K562 (cell line): ENCODE results near the gene MATN1. TPM values are rescaled to one million over a fixed set of nuclear protein-coding genes. Genes with fewer than 3 reads are reported as not detected.

Experiments used
- CREB1 ChIP-seq, 2 experiments: sonication (generic) in 1 of 2; formaldehyde crosslinking in 1 of 2; IDR thresholded peaks; 2 replicates each; pipeline versions ENCODE4 v1.6.1 to v1.8.0; 2012 to 2022; ENCODE audit warnings: inconsistent platforms in 1 of 2, mild to moderate bottlenecking in 1 of 2, missing genetic modification reagents in 1 of 2, moderate library complexity in 1 of 2
- CREM ChIP-seq: IDR thresholded peaks from 2 replicates; pipeline ENCODE4 v1.6.1; 2014; ENCODE audit warnings: antibody characterized with exemption, low read depth
- LEF1 ChIP-seq: fragments of 450-650 bp; IDR thresholded peaks from 2 replicates; pipeline ENCODE4 v1.6.1; 2016; ENCODE audit warnings: mild to moderate bottlenecking
- MEIS2 ChIP-seq: fragments of 450-650 bp; IDR thresholded peaks from 2 replicates; pipeline ENCODE4 v1.6.1; 2014; ENCODE audit warnings: mild to moderate bottlenecking; ENCODE audit not compliant: partially characterized antibody
- MTA2 ChIP-seq: fragments of 450-650 bp; IDR thresholded peaks from 2 replicates; pipeline ENCODE4 v1.6.1; 2016; ENCODE audit warnings: low read depth
- RB1 ChIP-seq: fragments of 450-650 bp; IDR thresholded peaks from 2 replicates; pipeline ENCODE4 v1.6.1; 2017; ENCODE audit warnings: low read depth, mild to moderate bottlenecking
- SRF ChIP-seq, 2 experiments: fragments of 250-450, 450-650 bp in 1 of 2; sonication (Bioruptor Pico) in 1 of 2; sonication (generic) in 1 of 2; formaldehyde crosslinking; IDR thresholded peaks; 2 replicates each; pipeline versions ENCODE4 v1.5.0 to v1.5.1; 2020 to 2022; ENCODE audit warnings: mild to moderate bottlenecking in 1 of 2, missing genetic modification reagents in 1 of 2
- TBP ChIP-seq: optimal IDR thresholded peaks from 2 replicates; pipeline ENCODE3; 2011; ENCODE audit warnings: low read depth, low read length, improper control_type of control experiment
- TGIF2 ChIP-seq: sonication (generic); formaldehyde crosslinking; IDR thresholded peaks from 2 replicates; pipeline ENCODE4 v1.8.1; 2022; ENCODE audit warnings: mild to moderate bottlenecking, missing genetic modification reagents, moderate library complexity
- polyA plus RNA-seq, 8 experiments: library from polyadenylated mRNA; depleted of rRNA in 4 of 8; stranded (reverse) in 5 of 8; unstranded in 3 of 8; fragments of >200 nt; fragmentation: Nextera tagmentation in 2 of 8; fragmentation: Illumina TruSeq in 1 of 8; extraction: Ambion mirVana in 2 of 8; extraction: Trizol in 1 of 8; gene quantifications; 2 replicates each; pipeline versions ENCODE4 v1.2.1 to v1.2.3, GENCODE V29; 2011 to 2014; ENCODE audit warnings: inconsistent platforms in 1 of 8, missing spikeins in 1 of 8
- total RNA-seq, 7 experiments: library from RNA; depleted of rRNA in 6 of 7; stranded (reverse); fragments of >200 nt in 6 of 7; fragmentation: Illumina TruSeq in 2 of 7; extraction: Trizol in 2 of 7; gene quantifications; 2 replicates each; pipeline versions ENCODE4 v1.2.1 to v1.2.3, GENCODE V29; 2011 to 2021; ENCODE audit warnings: low replicate concordance in 1 of 7
- TF ChIP-seq, protein P1 (sequence below), 2 experiments: IDR thresholded peaks in 1 of 2; conservative IDR thresholded peaks in 1 of 2; 2 replicates each; pipeline ENCODE4 v1.6.1; 2016; ENCODE audit warnings: low read depth in 2 of 2, mild to moderate bottlenecking in 1 of 2, missing compliant biosample characterization in 1 of 2, missing genetic modification characterization in 1 of 2, moderate library complexity in 1 of 2
- TF ChIP-seq, protein P2 (sequence below): fragments of 450-650 bp; formaldehyde crosslinking; IDR thresholded peaks from 2 replicates; pipeline ENCODE4 v1.4.0; 2022; ENCODE audit warnings: missing genetic modification characterization
- TF ChIP-seq, protein P3 (sequence below): fragments of 450-650 bp; formaldehyde crosslinking; IDR thresholded peaks from 2 replicates; pipeline ENCODE4 v1.4.0; 2020; ENCODE audit warnings: mild to moderate bottlenecking, mixed read lengths
- TF ChIP-seq, protein P4 (sequence below): fragments of 200-800 bp; sonication (Bioruptor generic); IDR thresholded peaks from 2 replicates; pipeline ENCODE4 v1.6.1; 2017; ENCODE audit warnings: missing genetic modification characterization, missing compliant biosample characterization

MATN1 gene
- total and polyA plus RNA-seq, 9 of the 15 experiments (the other 6 are each of a cell fraction or from before 2014, with no cell fraction given) = 0.10 to 2.3 (median 1.2) TPM

DNA sequence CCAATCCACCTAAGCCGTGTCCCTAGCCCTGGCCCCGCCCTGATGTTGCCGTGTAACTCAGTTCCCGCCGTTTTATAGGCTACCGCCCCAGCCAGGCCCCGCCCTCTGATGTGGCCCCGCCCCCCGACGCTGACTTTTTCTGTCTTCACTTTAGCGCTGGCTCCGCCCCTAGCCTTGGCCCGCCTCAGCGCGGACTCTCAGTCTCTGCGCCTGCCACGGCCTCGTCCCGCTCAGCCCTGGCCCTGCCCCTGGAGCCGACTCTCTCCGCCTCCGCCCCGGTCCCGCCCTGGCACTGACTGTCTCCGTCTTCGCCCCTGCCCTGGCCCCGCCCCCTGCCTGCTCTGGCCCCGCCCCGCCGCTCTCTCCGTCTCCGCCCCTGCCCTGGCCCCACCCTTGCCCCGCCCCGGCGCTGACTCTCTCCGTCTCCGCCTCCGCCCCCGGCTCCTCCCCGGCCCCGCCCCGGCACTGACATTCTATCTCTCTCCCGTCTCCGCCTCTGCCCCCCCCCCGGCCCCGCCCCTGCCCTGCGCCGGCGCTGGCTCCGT lies 5.2 kb downstream of the MATN1 start (continued):
- TF ChIP-seq, protein P1, sequence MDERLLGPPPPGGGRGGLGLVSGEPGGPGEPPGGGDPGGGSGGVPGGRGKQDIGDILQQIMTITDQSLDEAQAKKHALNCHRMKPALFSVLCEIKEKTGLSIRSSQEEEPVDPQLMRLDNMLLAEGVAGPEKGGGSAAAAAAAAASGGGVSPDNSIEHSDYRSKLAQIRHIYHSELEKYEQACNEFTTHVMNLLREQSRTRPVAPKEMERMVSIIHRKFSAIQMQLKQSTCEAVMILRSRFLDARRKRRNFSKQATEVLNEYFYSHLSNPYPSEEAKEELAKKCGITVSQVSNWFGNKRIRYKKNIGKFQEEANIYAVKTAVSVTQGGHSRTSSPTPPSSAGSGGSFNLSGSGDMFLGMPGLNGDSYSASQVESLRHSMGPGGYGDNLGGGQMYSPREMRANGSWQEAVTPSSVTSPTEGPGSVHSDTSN (CRISPR knock-in tag; IDR thresholded peaks at IDR 0.05; ENCODE audit: low read depth) = no peak
- TF ChIP-seq, protein P1 (tag; conservative IDR thresholded peaks at IDR 0.05; ENCODE audit: low read depth) = peak; percentile 69
- no peak for TF ChIP-seq CREB1 (IDR thresholded peaks at IDR 0.05)
- 0 out of 2 replicates have a peak, but pooled peaks have one; percentile 10 for TF ChIP-seq CREB1 (CRISPR knock-in tag; IDR thresholded peaks at IDR 0.05)
- TF ChIP-seq LEF1 = 0 out of 2 replicates have a peak, but pooled peaks have one; percentile 55
- TF ChIP-seq, protein P2, sequence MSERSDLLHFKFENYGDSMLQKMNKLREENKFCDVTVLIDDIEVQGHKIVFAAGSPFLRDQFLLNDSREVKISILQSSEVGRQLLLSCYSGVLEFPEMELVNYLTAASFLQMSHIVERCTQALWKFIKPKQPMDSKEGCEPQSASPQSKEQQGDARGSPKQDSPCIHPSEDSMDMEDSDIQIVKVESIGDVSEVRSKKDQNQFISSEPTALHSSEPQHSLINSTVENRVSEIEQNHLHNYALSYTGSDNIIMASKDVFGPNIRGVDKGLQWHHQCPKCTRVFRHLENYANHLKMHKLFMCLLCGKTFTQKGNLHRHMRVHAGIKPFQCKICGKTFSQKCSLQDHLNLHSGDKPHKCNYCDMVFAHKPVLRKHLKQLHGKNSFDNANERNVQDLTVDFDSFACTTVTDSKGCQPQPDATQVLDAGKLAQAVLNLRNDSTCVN = 0 out of 2 replicates have a peak, but pooled peaks have one; percentile 9
- no peak for TF ChIP-seq TBP
- peak; percentile 98 for TF ChIP-seq MEIS2
- TF ChIP-seq, protein P3, sequence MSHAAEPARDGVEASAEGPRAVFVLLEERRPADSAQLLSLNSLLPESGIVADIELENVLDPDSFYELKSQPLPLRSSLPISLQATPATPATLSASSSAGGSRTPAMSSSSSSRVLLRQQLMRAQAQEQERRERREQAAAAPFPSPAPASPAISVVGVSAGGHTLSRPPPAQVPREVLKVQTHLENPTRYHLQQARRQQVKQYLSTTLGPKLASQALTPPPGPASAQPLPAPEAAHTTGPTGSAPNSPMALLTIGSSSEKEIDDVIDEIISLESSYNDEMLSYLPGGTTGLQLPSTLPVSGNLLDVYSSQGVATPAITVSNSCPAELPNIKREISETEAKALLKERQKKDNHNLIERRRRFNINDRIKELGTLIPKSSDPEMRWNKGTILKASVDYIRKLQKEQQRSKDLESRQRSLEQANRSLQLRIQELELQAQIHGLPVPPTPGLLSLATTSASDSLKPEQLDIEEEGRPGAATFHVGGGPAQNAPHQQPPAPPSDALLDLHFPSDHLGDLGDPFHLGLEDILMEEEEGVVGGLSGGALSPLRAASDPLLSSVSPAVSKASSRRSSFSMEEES = no peak
- TF ChIP-seq CREM = peak; percentile 50; the same call in 1 of the 2 replicates
- TF ChIP-seq RB1 = peak; percentile 31; the same call in 1 of the 2 replicates
- TF ChIP-seq MTA2 = no peak
- peak in 1 of 2 experiments; percentile 9; a peak in 1 of 4 replicates for TF ChIP-seq SRF (CRISPR knock-in tag; IDR thresholded peaks at IDR 0.05)
- TF ChIP-seq, protein P4, sequence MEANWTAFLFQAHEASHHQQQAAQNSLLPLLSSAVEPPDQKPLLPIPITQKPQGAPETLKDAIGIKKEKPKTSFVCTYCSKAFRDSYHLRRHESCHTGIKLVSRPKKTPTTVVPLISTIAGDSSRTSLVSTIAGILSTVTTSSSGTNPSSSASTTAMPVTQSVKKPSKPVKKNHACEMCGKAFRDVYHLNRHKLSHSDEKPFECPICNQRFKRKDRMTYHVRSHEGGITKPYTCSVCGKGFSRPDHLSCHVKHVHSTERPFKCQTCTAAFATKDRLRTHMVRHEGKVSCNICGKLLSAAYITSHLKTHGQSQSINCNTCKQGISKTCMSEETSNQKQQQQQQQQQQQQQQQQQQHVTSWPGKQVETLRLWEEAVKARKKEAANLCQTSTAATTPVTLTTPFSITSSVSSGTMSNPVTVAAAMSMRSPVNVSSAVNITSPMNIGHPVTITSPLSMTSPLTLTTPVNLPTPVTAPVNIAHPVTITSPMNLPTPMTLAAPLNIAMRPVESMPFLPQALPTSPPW (CRISPR knock-in tag) = peak; percentile 87
- TF ChIP-seq TGIF2 (CRISPR knock-in tag) = no peak
